Karpas-422 (cell line): Measurements from ENCODE around the gene NOBOX. TPM values are rescaled to one million over a fixed set of nuclear protein-coding genes. Genes with fewer than 3 reads are reported as not detected.

Experiments
- small RNA-seq: library from RNA; depleted of rRNA; stranded (forward); fragments of <200 nt; gene quantifications from one replicate; pipeline ENCODE3, GENCODE V24; 2014
- total RNA-seq: library from RNA; depleted of rRNA; stranded (reverse); fragments of >200 nt; shearing (Covaris generic); gene quantifications from 2 replicates; pipeline ENCODE4 v1.2.3, GENCODE V29; 2014; ENCODE audit warnings: low replicate concordance; rRNA removed

NOBOX gene
- total RNA-seq, 1 experiment from 2014 or later = not detected

Small RNA genes lying within 50 kb of the gene (small RNA-seq; reads per million reads assigned to genes)
- gene RNU6ATAC40P = not detected

Other genes with a start within 250 kb of the NOBOX start
- not detected in 2 replicates for gene CTAGE4, start 220.2 kb downstream of the NOBOX start, total RNA-seq
- gene ARHGEF35, start 207.9 kb downstream of the NOBOX start, total RNA-seq = 0.30 and 0.36 TPM in 2 replicates
- gene OR2A42, start 164.1 kb downstream of the NOBOX start, total RNA-seq = not detected in 2 replicates
- not detected in 2 replicates for gene OR2A7, start 138.9 kb downstream of the NOBOX start, total RNA-seq
- gene CTAGE8, start 134.4 kb downstream of the NOBOX start, total RNA-seq = not detected in 2 replicates
- gene OR2A1, start 91.3 kb downstream of the NOBOX start, total RNA-seq = not detected in 2 replicates
- not detected in 2 replicates for gene ARHGEF5, start 48.3 kb downstream of the NOBOX start, total RNA-seq